Astrocyte of the spinal cord (primary cell): Measurements from ENCODE around the gene MYADM.

Experiments used
- DNase-seq: peaks from one replicate; pipeline ENCODE4 v3.0.0; 2011; ENCODE audit warnings: low read depth, low spot score
- H3K4me3 ChIP-seq: 2 replicates; pipeline ENCODE4 v1.5.1; 2011; ENCODE audit warnings: low read depth, mild to moderate bottlenecking, low read length, moderate library complexity
- CTCF ChIP-seq: IDR thresholded peaks from 2 replicates; pipeline ENCODE4 v1.5.1; 2012; ENCODE audit warnings: low read depth, mild to moderate bottlenecking, low read length, inconsistent platforms
- in situ Hi-C: cut with HindIII; loops from 2 replicates; pipeline ENCODE4 v1.10.0; 2017; ENCODE audit warnings: low sequenced_read_pairs

The MYADM gene

GRCh38 chr19:53867225-53868090 is at the start of gene MYADM:
TSS of gene MYADM (plus strand) at chr19:53867883. CDS start at chr19:53873530, 5,647 bp downstream.
- no peak for TF ChIP-seq CTCF
- in situ Hi-C loops = no loop called here
- DNase-seq = peak; percentile 100
- peak within 1 kb of the TSS; percentile 60 for H3K4me3 ChIP-seq

- no peak for TF ChIP-seq CTCF
These were observed 48.9 kb upstream of the MYADM start for GRCh38 chr19:53818756-53819155.

GRCh38 chr19:53819861-53820260 is 47.8 kb upstream of the MYADM start:
- in situ Hi-C loops = no loop called here
- no peak for DNase-seq
- no peak for TF ChIP-seq CTCF
- no peak overlapping the region for H3K4me3 ChIP-seq

More at GRCh38 chr19:53818756-53819155, 48.9 kb upstream of the MYADM start:
- no peak overlapping the region for H3K4me3 ChIP-seq
- in situ Hi-C loops = no loop called here
- DNase-seq = no peak

GRCh38 chr19:53823380-53824120 is 44.1 kb upstream of the MYADM start:
- no peak for DNase-seq
- no peak overlapping the region for H3K4me3 ChIP-seq
- in situ Hi-C loops = no loop called here
- TF ChIP-seq CTCF = no peak

- H3K4me3 ChIP-seq = no peak within 1 kb of the TSS
- no peak for TF ChIP-seq CTCF
- DNase-seq = no peak
- in situ Hi-C loops = no loop called here
These were observed 43.5 kb upstream of the MYADM start, which contains the start of gene NLRP12 for GRCh38 chr19:53824134-53824611. TSS of gene NLRP12 (minus strand) at chr19:53824314. CDS start at chr19:53824174, 140 bp downstream.

- H3K4me3 ChIP-seq = no peak overlapping the region
- DNase-seq = peak; percentile 8
- no peak for TF ChIP-seq CTCF
- in situ Hi-C loops = no loop called here
These were observed 40.8 kb upstream of the MYADM start for GRCh38 chr19:53826876-53827275.
